MCF 10A (cell line): ENCODE measurements around the gene TCAF1. TPM values are rescaled to one million over a fixed set of nuclear protein-coding genes. Genes with fewer than 3 reads are reported as not detected.
"Not testable (repeated sequence)": the region's sequence is repeated elsewhere in the genome, so short reads cannot be mapped to it uniquely, and the experiment has no call there.

Experiments used
- BruUV-seq: library from RNA; stranded (reverse); fragments of 400-500 nt; replicated peaks from 2 replicates; lab custom pipeline; 2021; lab: Mats Ljungman, UMichigan
- CTCF ChIA-PET: fragments of 300-600 bp; sonication (Branson Sonifier 250); formaldehyde crosslinking; extraction: SDS; loops from one replicate; lab custom pipeline; 2021; ENCODE audit warnings: antibody characterized with exemption, inconsistent platforms; lab: Yijun Ruan, JAX
- POLR2A ChIA-PET: fragments of 300-600, 350-650 bp; sonication (Branson Sonifier 250); formaldehyde crosslinking; extraction: SDS; loops from one replicate; lab custom pipeline; 2020; ENCODE audit warnings: antibody characterized with exemption, inconsistent platforms; lab: Yijun Ruan, JAX
- DNase-seq: peaks from one replicate; pipeline ENCODE4 v3.0.0-alpha.2; 2018; ENCODE audit not compliant: unreplicated experiment
- H3K27ac Mint-ChIP-seq: one replicate; pipeline ENCODE4 v1.8.0; 2022; ENCODE audit warnings: mild to moderate bottlenecking, low read depth, mixed read lengths; ENCODE audit not compliant: unreplicated experiment
- H3K27me3 Mint-ChIP-seq: one replicate; pipeline ENCODE4 v1.8.0; 2022; ENCODE audit warnings: mixed read lengths; ENCODE audit not compliant: insufficient read depth, unreplicated experiment
- H3K36me3 Mint-ChIP-seq: one replicate; pipeline ENCODE4 v1.8.0; 2022; ENCODE audit warnings: mild to moderate bottlenecking, moderate library complexity, mixed read lengths; ENCODE audit not compliant: insufficient read depth, unreplicated experiment
- H3K4me1 Mint-ChIP-seq: one replicate; pipeline ENCODE4 v1.8.0; 2022; ENCODE audit warnings: mixed read lengths; ENCODE audit not compliant: insufficient read depth, unreplicated experiment
- H3K4me3 Mint-ChIP-seq: one replicate; pipeline ENCODE4 v1.8.0; 2022; ENCODE audit warnings: mild to moderate bottlenecking, moderate library complexity, mixed read lengths; ENCODE audit not compliant: unreplicated experiment
- H3K9me3 Mint-ChIP-seq: one replicate; pipeline ENCODE4 v1.8.0; 2022; ENCODE audit warnings: mixed read lengths; ENCODE audit not compliant: unreplicated experiment
- CTCF ChIP-seq: fragments of 200-600 bp; IDR thresholded peaks from one replicate; pipeline ENCODE4 v1.8.0; 2022; ENCODE audit warnings: antibody characterized with exemption, mild to moderate bottlenecking; ENCODE audit not compliant: unreplicated experiment
- intact Hi-C: fragments of 100-400 bp; cut with micrococcal nuclease; formaldehyde crosslinking; loops from 2 replicates; pipeline ENCODE4 v1.14.1; 2022
- total RNA-seq: library from RNA; stranded (reverse); gene quantifications from 2 replicates; pipeline ENCODE4 v1.2.3, GENCODE V29; 2022

The TCAF1 gene
- total RNA-seq, 1 experiment from 2014 or later = 27.2 TPM

GRCh38 chr7:143882020-143882603 lies 19.9 kb downstream of the TCAF1 start:
- CTCF ChIA-PET = no interaction called here
- H3K27me3 Mint-ChIP-seq = no peaks in the 10 kb centered on the region
- no peaks in the 10 kb centered on the region for H3K9me3 Mint-ChIP-seq
- TF ChIP-seq CTCF = no peak
- DNase-seq = no peak
- POLR2A ChIA-PET = no interaction called here
- H3K27ac Mint-ChIP-seq = no peak overlapping the region
- no peaks in the 10 kb centered on the region for H3K4me1 Mint-ChIP-seq
- H3K36me3 Mint-ChIP-seq = peaks cover 15% of the 10 kb centered on the region
- no TSS peak for BruUV-seq
- intact Hi-C loops = no loop called here
- no peak overlapping the region for H3K4me3 Mint-ChIP-seq

DNA sequence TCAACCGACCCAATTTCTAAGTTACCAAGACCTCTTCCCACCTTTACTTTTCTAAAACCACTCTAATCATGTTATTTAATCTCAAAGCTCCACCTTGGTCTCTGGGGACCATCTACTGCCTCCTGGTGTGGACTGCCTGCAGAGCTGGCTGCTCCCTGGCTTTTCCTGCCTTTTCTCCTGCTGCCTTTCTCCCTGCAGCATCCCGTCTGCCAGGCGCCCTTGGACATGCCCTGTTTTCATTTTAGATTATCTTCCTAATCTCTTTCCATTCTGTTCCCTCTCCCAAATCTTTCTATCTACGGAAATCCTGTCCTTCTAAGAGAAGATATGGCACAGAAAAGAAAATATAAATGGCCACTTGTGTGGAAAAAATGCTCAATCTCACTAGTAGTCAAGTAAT lies 23.1 kb downstream of the TCAF1 start:
- CTCF ChIA-PET = interaction anchor here (0.7 kb wide), 1 partner anchor 26 kb away, joined by 3 read pairs; no protein-coding TSS in a partner anchor
- no TSS peak for BruUV-seq
- no peaks in the 10 kb centered on the region for H3K9me3 Mint-ChIP-seq
- H3K36me3 Mint-ChIP-seq = peaks cover 20% of the 10 kb centered on the region
- no peaks in the 10 kb centered on the region for H3K27me3 Mint-ChIP-seq
- H3K4me1 Mint-ChIP-seq = no peaks in the 10 kb centered on the region
- intact Hi-C loops = no loop called here
- H3K4me3 Mint-ChIP-seq = no peak overlapping the region
- no peak for DNase-seq
- TF ChIP-seq CTCF = no peak
- POLR2A ChIA-PET = no interaction called here
- no peak overlapping the region for H3K27ac Mint-ChIP-seq

DNA sequence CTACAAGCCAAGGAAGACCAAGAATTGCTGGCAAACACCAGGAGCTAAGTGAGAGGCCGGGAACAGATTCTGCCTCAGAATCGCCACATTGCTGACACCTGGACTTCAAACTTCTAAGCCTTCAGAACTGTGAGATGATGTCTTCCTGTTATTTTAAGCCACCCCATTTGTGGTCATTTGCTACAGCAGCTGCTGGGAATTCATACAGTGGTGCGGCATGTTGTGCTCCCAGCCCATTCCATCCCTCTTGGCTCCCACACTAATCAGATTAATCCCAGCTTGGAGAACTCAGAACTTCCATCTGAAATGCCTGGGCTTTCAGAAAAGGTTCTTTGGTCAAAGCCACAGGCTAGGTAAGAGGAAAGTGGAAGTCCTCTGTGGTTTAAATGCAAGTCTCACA lies 24.9 kb downstream of the TCAF1 start:
- no peaks in the 10 kb centered on the region for H3K9me3 Mint-ChIP-seq
- BruUV-seq = no TSS peak
- POLR2A ChIA-PET = no interaction called here

DNA sequence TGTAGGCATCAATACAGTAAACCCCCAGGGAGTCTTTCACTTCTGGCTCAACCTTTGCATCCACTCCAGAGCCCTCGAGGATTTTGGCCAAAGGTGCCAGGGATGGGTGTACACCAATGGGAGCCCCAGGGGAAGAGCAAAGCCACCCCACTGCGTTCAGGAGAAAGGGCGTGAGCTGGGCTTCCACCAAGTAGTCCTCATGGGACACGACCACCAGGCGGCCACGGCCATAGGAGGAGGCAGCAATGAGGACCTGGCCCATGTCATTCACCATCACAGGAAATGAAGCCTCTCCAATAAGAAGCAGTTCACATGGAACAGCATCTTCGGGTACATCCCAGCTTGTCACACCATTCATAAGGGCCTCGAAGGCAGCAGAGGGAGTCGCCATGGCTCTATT lies 25.8 kb downstream of the TCAF1 start:
- H3K27ac Mint-ChIP-seq = no peak overlapping the region
- ChIA-PET CTCF (interaction anchor here (0.8 kb wide), 1 partner anchor 9 kb away, joined by 3 read pairs; no protein-coding TSS in a partner anchor), POLR2A (no interaction called here)
- no peak overlapping the region for H3K4me3 Mint-ChIP-seq
- no peak for TF ChIP-seq CTCF
- intact Hi-C loops = no loop called here
- peaks cover 6% of the 10 kb centered on the region for H3K36me3 Mint-ChIP-seq
- H3K9me3 Mint-ChIP-seq = no peaks in the 10 kb centered on the region
- DNase-seq = no peak
- no TSS peak for BruUV-seq
- H3K4me1 Mint-ChIP-seq = no peaks in the 10 kb centered on the region
- H3K27me3 Mint-ChIP-seq = no peaks in the 10 kb centered on the region

More for the DNA sequence above, 24.9 kb downstream of the TCAF1 start:
- Mint-ChIP-seq H3K27ac (no peak overlapping the region), H3K4me3 (no peak overlapping the region), H3K36me3 (peaks cover 9% of the 10 kb centered on the region), H3K4me1 (no peaks in the 10 kb centered on the region), H3K27me3 (no peaks in the 10 kb centered on the region)
- CTCF ChIA-PET = no interaction called here
- no peak for DNase-seq
- no peak for TF ChIP-seq CTCF
- intact Hi-C loops = no loop called here

DNA sequence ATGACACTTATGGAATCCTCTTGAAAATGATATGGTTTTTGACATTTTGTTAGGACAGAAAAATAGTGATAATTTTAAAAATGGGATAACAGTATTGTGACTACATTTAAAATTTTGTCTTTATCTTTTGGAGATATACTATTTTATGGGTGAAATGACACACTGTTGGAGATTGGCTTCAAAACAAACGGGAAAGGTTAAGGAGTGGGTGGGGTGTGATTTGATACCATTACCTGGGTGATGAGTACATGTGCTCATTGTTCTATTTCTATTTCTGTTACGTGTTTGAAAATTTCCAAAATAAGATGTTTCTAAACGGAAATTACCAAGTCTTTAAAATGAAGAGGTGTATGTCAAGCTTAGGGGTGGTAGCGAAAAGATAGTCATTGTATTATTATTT lies 28.7 kb downstream of the TCAF1 start:
- BruUV-seq, H3K27ac Mint-ChIP-seq, H3K4me3 Mint-ChIP-seq, H3K36me3 Mint-ChIP-seq, intact Hi-C loops, H3K4me1 Mint-ChIP-seq, POLR2A ChIA-PET, H3K9me3 Mint-ChIP-seq, DNase-seq, H3K27me3 Mint-ChIP-seq, CTCF ChIA-PET: not testable (repeated sequence)

DNA sequence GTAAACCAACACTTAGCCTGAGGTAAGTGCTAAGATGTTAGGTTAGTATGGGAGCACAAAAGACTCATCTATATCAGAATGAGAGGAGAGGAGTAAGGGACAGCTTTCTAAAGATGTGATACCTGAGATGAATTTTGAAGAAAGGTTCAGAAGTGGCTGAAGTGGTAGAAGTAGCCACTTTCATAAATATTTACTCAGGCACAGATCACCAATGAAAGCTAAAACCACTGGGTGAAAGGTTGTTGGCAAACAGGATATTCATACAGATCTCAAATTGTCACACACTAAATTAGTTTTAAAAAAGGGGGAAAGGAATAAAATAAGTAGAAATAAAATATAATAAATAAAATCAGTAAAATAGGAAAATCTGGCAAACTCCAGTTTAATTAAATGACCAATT lies 30.4 kb downstream of the TCAF1 start:
- H3K9me3 Mint-ChIP-seq, BruUV-seq, H3K4me1 Mint-ChIP-seq, H3K4me3 Mint-ChIP-seq, H3K27ac Mint-ChIP-seq, intact Hi-C loops, POLR2A ChIA-PET, DNase-seq, H3K27me3 Mint-ChIP-seq, CTCF ChIA-PET, H3K36me3 Mint-ChIP-seq: not testable (repeated sequence)
